Measurements from ENCODE around the gene CSAD.
A peak's percentile ranks its signal among the peaks of the same experiment; 100 is the strongest.
"Not testable (repeated sequence)": the region's sequence is repeated elsewhere in the genome, so short reads cannot be mapped to it uniquely, and the experiment has no call there.

The CSAD gene

GRCh38 chr12:53128780-53129569 is 51.8 kb downstream of the CSAD start:
- DNase-seq: no peak

DNA sequence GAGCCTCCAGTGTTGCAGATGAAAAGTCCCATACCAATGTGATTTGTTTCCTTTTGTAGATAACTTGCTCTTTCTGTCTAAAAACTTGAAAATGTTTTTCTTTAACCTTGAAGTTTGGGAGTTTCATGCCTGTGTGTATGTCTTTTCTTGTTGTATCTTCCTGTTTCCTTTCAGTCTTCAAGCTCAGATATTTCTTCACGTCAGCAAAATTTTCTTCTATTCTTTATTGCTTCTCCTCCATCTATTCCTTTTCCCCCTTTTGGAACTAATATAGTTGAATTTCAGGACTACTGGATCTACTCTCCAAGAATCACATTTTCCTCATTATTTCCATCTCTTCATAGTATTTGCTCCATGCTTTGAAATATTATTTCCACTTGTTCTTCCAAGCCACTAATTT is 53.6 kb downstream of the CSAD start:
- DNase-seq: no peak

DNA sequence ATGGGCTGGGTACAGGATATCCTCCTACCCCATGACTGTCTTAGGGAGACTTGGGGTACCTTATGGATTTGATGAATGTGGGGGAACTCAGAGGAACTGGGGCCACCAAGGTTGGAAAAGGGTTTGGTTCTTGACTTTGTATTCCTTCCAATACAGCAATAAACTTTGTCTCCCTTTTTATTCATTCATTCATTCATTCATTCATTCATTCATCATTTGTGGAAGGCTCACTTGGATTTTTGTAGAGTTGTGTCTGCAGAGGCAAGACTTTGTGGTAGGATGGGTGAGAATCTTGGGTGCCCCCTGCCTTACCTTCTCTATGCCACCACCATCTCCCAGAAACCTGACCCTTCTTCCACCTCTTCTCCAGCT is 56.4 kb downstream of the CSAD start:
- no peak for DNase-seq

GRCh38 chr12:53123578-53124351 is 57.0 kb downstream of the CSAD start:
- no peak for DNase-seq

DNA sequence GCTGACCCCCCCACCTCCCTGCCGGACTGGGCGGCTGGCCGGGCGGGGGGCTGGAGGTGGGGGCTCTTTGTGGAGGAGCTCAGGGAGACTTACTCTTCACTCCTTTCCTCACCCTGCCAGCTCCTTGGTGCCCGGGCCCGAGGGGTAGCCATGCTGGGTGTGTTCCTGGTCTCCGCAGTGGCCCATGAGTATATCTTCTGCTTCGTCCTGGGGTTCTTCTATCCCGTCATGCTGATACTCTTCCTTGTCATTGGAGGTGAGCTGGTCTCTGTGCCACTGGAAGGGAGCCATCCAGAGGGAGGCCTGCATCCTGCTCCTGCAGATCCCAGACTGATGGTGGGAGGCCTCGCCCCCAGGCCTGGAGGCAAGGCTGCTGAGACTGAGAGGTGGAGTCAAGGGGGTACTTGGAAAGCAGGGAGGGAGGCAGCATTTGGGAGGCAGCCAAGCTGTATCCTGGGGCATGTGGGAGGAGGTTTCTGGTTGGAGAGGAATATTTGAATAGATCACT is 57.7 kb downstream of the CSAD start:
- no peak for DNase-seq

- DNase-seq: no peak
Observed at GRCh38 chr12:53120685-53121525, 59.8 kb downstream of the CSAD start.

DNA sequence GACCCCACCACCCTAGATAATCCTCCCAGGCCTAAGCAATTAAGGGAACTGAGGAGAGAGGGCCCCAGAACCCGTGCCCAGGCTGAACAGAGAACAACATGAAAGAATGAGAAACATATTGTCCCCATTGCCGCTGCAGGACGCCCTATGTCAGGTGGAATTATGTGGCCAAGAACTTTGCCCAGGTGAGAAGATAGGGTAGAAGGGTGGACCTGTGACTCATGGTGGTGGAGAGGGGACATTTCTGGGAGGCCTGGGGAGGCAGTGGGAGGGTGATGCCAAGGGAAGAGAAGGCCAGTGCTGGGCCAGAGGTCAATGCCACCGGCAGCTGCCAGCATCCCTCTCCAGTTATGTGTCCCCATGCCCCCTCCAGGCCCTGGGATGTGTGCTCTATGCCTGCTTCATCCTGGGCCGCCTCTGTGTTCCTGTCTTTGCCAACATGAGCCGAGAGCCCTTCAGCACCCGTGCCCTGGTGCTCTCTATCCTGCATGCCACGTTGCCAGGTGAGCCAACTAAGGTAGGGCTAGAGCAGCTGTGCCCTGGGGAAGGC is 61.9 kb downstream of the CSAD start:
- no peak for DNase-seq

DNA sequence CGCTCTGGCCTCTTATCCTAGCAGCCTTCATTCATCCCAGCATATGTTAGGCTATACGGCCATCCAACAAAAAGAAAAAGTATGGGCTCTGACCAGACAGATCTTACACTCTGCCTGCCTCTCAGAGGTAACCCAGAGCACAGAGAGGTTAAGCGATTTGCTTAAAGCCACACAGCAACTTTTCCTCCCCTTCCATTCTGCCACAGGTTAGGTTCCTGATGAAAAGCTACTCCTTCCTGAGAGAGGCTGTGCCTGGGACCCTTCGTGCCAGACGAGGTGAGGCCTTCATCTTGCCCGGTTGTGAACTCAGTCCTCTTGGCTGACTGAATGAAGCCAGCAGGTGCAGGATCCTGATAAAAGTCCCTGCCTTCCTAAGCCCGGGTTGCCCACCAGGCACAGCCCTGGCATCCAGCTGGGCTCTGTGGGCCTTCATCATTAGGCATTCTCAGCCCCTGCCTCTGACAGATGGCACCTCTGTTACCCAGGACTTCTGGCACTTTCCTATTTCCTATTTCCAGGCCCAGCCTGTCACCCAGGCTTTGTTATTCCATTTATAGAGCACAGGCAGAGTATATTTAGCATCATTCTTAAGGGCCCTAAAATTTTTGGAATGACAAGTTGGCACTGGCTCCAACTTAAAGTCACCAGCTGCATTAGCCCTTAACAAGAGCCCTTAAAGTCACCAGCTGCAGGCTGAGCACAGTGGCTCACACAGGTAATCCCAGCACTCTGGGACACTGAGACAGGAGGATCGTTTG is 64.7 kb downstream of the CSAD start:
- DNase-seq: peak; percentile 56

DNA sequence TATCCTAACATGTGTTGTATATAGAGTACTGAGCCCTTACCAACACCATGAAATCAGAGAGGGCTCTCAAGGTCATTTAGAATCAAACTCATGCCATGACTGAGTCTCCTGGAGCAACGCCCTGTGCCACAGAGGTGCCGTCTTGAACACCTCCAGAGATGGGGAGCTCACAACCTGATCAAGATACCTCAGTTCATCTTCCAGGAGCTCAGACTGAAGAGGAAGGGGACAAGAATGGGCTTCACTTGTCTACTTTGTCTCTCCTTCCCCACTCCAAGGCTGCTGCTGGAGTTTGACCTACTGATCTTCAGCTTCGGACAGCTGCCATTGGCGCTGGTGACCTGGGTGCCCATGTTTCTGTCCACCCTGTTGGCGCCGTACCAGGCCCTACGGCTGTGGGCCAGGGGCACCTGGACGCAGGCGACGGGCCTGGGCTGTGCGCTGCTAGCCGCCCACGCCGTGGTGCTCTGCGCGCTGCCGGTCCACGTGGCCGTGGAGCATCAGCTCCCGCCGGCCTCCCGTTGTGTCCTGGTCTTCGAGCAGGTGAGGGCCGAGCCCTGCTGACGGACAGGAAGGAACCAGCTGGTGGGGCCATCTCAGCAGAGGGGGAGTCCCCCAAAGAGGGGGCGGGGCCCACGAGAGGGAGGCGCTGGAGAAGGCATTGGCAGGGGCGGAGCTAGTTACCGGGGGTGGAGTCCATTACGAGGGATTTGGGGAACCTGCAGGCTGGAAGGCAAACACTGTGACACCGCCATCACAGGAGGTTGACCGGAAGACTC is 65.4 kb downstream of the CSAD start:
- no peak for DNase-seq

GRCh38 chr12:53113951-53114350 is 66.8 kb downstream of the CSAD start:
- DNase-seq: no peak

GRCh38 chr12:53113136-53113705 is 67.5 kb downstream of the CSAD start:
- no peak for DNase-seq

DNA sequence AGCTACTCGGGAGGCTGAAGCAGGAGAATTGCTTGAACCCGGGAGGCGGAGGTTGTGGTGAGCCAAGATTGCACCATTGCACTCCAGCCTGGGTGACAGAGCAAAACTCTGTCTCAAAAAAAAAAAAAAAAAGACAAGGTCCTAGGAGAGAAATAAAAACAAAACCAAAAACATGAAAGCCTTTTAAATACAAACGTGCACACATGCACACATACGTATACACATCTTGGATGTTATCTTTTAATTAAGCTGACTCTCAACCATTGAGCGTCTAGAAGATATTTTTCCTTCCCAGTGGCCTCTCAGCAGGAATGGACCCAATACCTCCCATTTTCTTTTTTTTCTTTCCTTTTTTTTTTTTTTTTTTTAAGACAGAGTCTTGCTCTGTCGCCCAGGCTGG is 68.3 kb downstream of the CSAD start:
- not testable (repeated sequence) for DNase-seq

All from NCI-H1694 treated with DMSO at 0.1 percent for 48 hours (cell line).